Activated CD8-positive, alpha-beta T cell treated with anti-CD3 and anti-CD28 coated beads for 36 hours (primary cell): ENCODE data around the gene UFSP1. TPM values are rescaled to one million over a fixed set of nuclear protein-coding genes. Genes with fewer than 3 reads are reported as not detected.

Source experiments
- ATAC-seq: fragments of 200-7000 bp; cut with Tn5 transposase; one replicate; pipeline ENCODE4 v1.10.0; 2021; ENCODE audit warnings: mild to moderate bottlenecking, moderate library complexity
- CTCF ChIA-PET: fragments of 350-600 bp; sonication (Branson Sonifier 250); formaldehyde crosslinking; loops from one replicate; lab custom pipeline; 2021; ENCODE audit warnings: antibody characterized with exemption; lab: Charles Lee
- POLR2A ChIA-PET: fragments of 350-600 bp; sonication (Branson Sonifier 250); formaldehyde crosslinking; loops from one replicate; lab custom pipeline; 2021; ENCODE audit warnings: antibody characterized with exemption; lab: Charles Lee
- DNase-seq: peaks from one replicate; pipeline ENCODE4 v3.0.0-alpha.2; 2020
- H3K27ac Mint-ChIP-seq: one replicate; pipeline ENCODE4 v1.8.0; 2021; ENCODE audit warnings: mild to moderate bottlenecking, mixed read lengths
- H3K27me3 Mint-ChIP-seq: one replicate; pipeline ENCODE4 v1.8.0; 2021; ENCODE audit warnings: mixed read lengths
- H3K36me3 Mint-ChIP-seq: one replicate; pipeline ENCODE4 v1.8.0; 2021; ENCODE audit warnings: low read depth, mixed read lengths
- H3K4me1 Mint-ChIP-seq: one replicate; pipeline ENCODE4 v1.8.0; 2021; ENCODE audit warnings: low read depth, mixed read lengths
- H3K4me3 Mint-ChIP-seq: one replicate; pipeline ENCODE4 v1.8.0; 2021; ENCODE audit warnings: mild to moderate bottlenecking, moderate library complexity, mixed read lengths
- H3K9me3 Mint-ChIP-seq: one replicate; pipeline ENCODE4 v1.8.0; 2021; ENCODE audit warnings: mixed read lengths
- CTCF ChIP-seq: fragments of 200-600 bp; IDR thresholded peaks from one replicate; pipeline ENCODE4 v1.8.0; 2022; ENCODE audit warnings: antibody characterized with exemption, mild to moderate bottlenecking
- intact Hi-C: fragments of 100-400 bp; cut with micrococcal nuclease; formaldehyde crosslinking; loops from one replicate; pipeline ENCODE4 v1.10.0; 2022
- total RNA-seq, 2 experiments: library from RNA; stranded (reverse); gene quantifications; one replicate each; pipeline ENCODE4 v1.2.3, GENCODE V29; 2021

Gene UFSP1
- total RNA-seq, 2 experiments from 2014 or later, result 2.1 to 2.2 TPM

GRCh38 chr7:100863406-100863950 lies 26.0 kb downstream of the UFSP1 start:
- Mint-ChIP-seq H3K9me3 (no peaks in the 10 kb centered on the region), H3K27me3 (no peaks in the 10 kb centered on the region), H3K4me3 (no peak overlapping the region), H3K27ac (no peak overlapping the region), H3K4me1 (peaks cover 8% of the 10 kb centered on the region), H3K36me3 (peaks cover 19% of the 10 kb centered on the region)
- TF ChIP-seq CTCF, result no peak
- intact Hi-C loops, result no loop called here
- ChIA-PET POLR2A (interaction anchor here (0.7 to 1.9 kb wide), 2 partner anchors 11 to 12 kb away, joined by 4 to 6 read pairs; partner anchors contain the start of genes SLC12A9 and SRRT), CTCF (interaction anchor here (1.4 kb wide), 1 partner anchor 11 kb away, joined by 4 read pairs; the partner anchor contains the start of gene SLC12A9)
- DNase-seq, result no peak
- ATAC-seq, result no peak

- ATAC-seq, result no peak
- Mint-ChIP-seq H3K4me3 (no peak overlapping the region), H3K27me3 (no peaks in the 10 kb centered on the region), H3K27ac (no peak overlapping the region), H3K4me1 (no peaks in the 10 kb centered on the region), H3K36me3 (peaks cover 17% of the 10 kb centered on the region), H3K9me3 (no peaks in the 10 kb centered on the region)
- ChIA-PET POLR2A (interaction anchor here (1.0 to 1.1 kb wide), 2 partner anchors 13 to 54 kb away, joined by 3 read pairs; partner anchors contain the start of gene SRRT), CTCF (no interaction called here)
- no peak for TF ChIP-seq CTCF
- DNase-seq, result no peak
- intact Hi-C loops, result no loop called here
Observed at GRCh38 chr7:100861616-100861985, 27.9 kb downstream of the UFSP1 start.

GRCh38 chr7:100860702-100861615 lies 28.6 kb downstream of the UFSP1 start:
- intact Hi-C loops, result no loop called here
- no peak for ATAC-seq
- H3K36me3 Mint-ChIP-seq, result peaks cover 17% of the 10 kb centered on the region
- no peaks in the 10 kb centered on the region for H3K27me3 Mint-ChIP-seq
- ChIA-PET POLR2A (interaction anchor here (1.0 kb wide), 1 partner anchor 54 kb away, joined by 3 read pairs; no protein-coding TSS in a partner anchor), CTCF (no interaction called here)
- H3K27ac Mint-ChIP-seq, result no peak overlapping the region
- no peak for TF ChIP-seq CTCF
- no peaks in the 10 kb centered on the region for H3K9me3 Mint-ChIP-seq
- DNase-seq, result no peak
- H3K4me3 Mint-ChIP-seq, result no peak overlapping the region
- H3K4me1 Mint-ChIP-seq, result no peaks in the 10 kb centered on the region

- no peak for DNase-seq
- intact Hi-C loops, result no loop called here
- H3K27me3 Mint-ChIP-seq, result no peaks in the 10 kb centered on the region
- POLR2A ChIA-PET, result no interaction called here
- no peak for ATAC-seq
- no peak overlapping the region for H3K27ac Mint-ChIP-seq
- no peaks in the 10 kb centered on the region for H3K4me1 Mint-ChIP-seq
- no peaks in the 10 kb centered on the region for H3K9me3 Mint-ChIP-seq
- CTCF ChIA-PET, result interaction anchor here (0.8 kb wide), 1 partner anchor 60 kb away, joined by 3 read pairs; no protein-coding TSS in a partner anchor
- peaks cover 17% of the 10 kb centered on the region for H3K36me3 Mint-ChIP-seq
- no peak for TF ChIP-seq CTCF
- no peak overlapping the region for H3K4me3 Mint-ChIP-seq
Observed at GRCh38 chr7:100859856-100860255, 29.7 kb downstream of the UFSP1 start.
